Colonic mucosa (tissue), 4 donors: Measurements from ENCODE around the gene TMEM106C. TPM values are rescaled to one million over a fixed set of nuclear protein-coding genes. Genes with fewer than 3 reads are reported as not detected.

Experiments used
- DNase-seq: peaks from one replicate; pipeline ENCODE4 v3.0.0-alpha.2; 2020
- H3K27ac ChIP-seq: fragments of 200-600 bp; one replicate; pipeline ENCODE4 v1.8.0; 2021
- H3K27me3 ChIP-seq: fragments of 200-600 bp; one replicate; pipeline ENCODE4 v1.8.0; 2021
- H3K36me3 ChIP-seq: fragments of 200-600 bp; one replicate; pipeline ENCODE4 v1.8.0; 2021
- H3K4me1 ChIP-seq: fragments of 200-600 bp; one replicate; pipeline ENCODE4 v1.8.0; 2021; ENCODE audit warnings: mild to moderate bottlenecking
- H3K4me3 ChIP-seq: fragments of 200-600 bp; one replicate; pipeline ENCODE4 v1.8.0; 2021
- H3K9ac ChIP-seq, 2 donors: one replicate each; pipeline ENCODE4 v1.7.0; 2013; ENCODE audit warnings: control low read depth in 2 of 2, low read depth in 2 of 2, low read length in 2 of 2
- H3K9me3 ChIP-seq: fragments of 200-600 bp; one replicate; pipeline ENCODE4 v1.8.0; 2021
- CTCF ChIP-seq: fragments of 200-600 bp; IDR thresholded peaks from one replicate; pipeline ENCODE4 v1.8.0; 2022; ENCODE audit warnings: antibody characterized with exemption, mild to moderate bottlenecking
- intact Hi-C: fragments of 100-400 bp; cut with DNase I; formaldehyde crosslinking; loops from one replicate; pipeline ENCODE4 v1.14.1; 2022
- total RNA-seq, 2 donors: library from RNA; stranded (reverse); fragmentation: NEBNext Ultra II Directional in 1 of 2; extraction: Animal tissue kit (Norgen Biotek cat#: 25700) in 1 of 2; gene quantifications; one replicate each; pipeline ENCODE4 v1.2.1, GENCODE V29; 2021
- donor health status: healthy.
- donor health status: DM: no; HTN: no; CAD: no.
- donor health status: DM: no; HTN: no; CAD: no.

TMEM106C gene
- total RNA-seq, 2 donors from 2014 or later, result 187 to 258 TPM

- peaks cover 28% of the 10 kb centered on the region for H3K4me1 ChIP-seq
- TF ChIP-seq CTCF, result no peak
- H3K27me3 ChIP-seq, result peaks cover 46% of the 10 kb centered on the region
These were observed 36.4 kb downstream of the TMEM106C start for GRCh38 chr12:47999816-48000215.

GRCh38 chr12:48000878-48001504 lies 37.6 kb downstream of the TMEM106C start:
- no peak for DNase-seq
- no peak overlapping the region for H3K27ac ChIP-seq
- intact Hi-C loops, result no loop called here
- H3K4me3 ChIP-seq, result peak overlapping the region; percentile 33
- no peak for TF ChIP-seq CTCF
- no peaks in the 10 kb centered on the region for H3K36me3 ChIP-seq
- no peaks in the 10 kb centered on the region for H3K9me3 ChIP-seq
- peak overlapping the region in 1 of 2 donors; percentile 12 for H3K9ac ChIP-seq
- peaks cover 58% of the 10 kb centered on the region for H3K27me3 ChIP-seq
- H3K4me1 ChIP-seq, result peaks cover 28% of the 10 kb centered on the region

More at GRCh38 chr12:47999816-48000215, 36.4 kb downstream of the TMEM106C start:
- no peak for DNase-seq
- Histone ChIP-seq H3K9me3 (no peaks in the 10 kb centered on the region), H3K36me3 (no peaks in the 10 kb centered on the region), H3K4me3 (no peak overlapping the region), H3K27ac (no peak overlapping the region), H3K9ac (no peak overlapping the region)
- intact Hi-C loops, result no loop called here

DNA sequence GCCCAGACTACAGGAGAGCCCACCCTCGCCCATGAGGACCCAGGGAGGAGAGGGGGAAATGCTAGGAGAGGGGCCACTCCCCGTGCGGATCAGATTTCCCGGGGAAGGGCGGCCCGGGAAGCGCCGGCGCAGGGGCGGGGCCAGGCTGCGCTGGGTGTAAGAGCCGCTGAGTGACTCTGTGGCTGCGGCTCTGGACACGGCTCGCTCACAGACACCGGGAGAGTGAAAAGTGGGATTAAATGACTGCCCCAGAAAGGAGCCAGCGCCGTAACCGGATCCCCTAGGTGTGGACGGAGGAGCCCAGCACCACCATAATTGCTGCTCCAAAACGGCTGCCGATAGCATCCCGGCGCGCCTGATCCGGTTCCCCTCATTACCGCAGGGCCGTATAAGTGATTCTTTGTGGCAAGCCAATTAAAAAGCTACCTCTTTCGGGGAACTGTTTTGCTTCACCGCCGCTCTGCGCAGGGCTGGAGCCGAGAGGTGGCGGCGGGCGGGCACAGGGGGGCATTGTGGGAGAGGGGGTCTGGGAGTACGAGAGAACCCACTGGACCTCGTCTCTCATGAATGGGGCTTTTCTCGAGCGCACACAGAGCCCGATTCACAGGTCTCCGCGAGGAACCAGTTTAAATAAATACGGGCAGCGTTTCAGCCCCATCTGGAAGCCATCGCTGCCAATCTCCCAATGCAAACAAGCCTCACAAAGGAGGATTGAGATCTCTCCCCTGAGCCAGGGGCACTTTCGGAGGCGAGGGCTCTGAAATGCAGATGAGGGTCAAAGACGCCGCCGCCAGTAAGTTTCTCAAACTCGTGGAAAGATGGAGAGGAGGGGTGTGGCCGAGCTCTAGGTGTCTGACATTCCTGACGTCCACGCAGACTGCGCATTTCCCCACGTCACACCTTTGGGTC lies 38.4 kb downstream of the TMEM106C start:
- Histone ChIP-seq H3K9ac (peak overlapping the region; percentile 12 to 24), H3K27me3 (peaks cover 60% of the 10 kb centered on the region), H3K27ac (no peak overlapping the region), H3K9me3 (no peaks in the 10 kb centered on the region), H3K4me3 (peak overlapping the region; percentile 33), H3K36me3 (no peaks in the 10 kb centered on the region), H3K4me1 (peaks cover 28% of the 10 kb centered on the region)
- TF ChIP-seq CTCF, result no peak
- intact Hi-C loops, result no loop called here
- peak; percentile 69 for DNase-seq

DNA sequence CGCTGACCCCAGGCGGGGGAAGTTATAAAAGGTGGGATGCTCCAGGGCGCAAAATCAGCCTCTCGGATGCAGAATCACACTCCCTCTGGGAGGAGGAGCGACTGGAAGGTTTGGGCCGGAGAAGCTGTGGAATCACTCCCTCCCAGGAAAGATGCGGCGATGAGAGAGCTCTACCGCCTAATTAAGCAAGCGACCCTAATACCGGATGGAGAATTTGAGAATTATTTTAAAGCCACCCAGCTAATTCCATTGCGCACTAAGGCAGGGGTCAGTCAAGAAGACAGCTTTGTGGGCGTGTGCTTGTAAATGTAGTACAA lies 39.0 kb downstream of the TMEM106C start:
- Histone ChIP-seq H3K36me3 (no peaks in the 10 kb centered on the region), H3K4me1 (peaks cover 28% of the 10 kb centered on the region), H3K27me3 (peaks cover 60% of the 10 kb centered on the region), H3K9ac (peak overlapping the region in 1 of 2 donors; percentile 24), H3K4me3 (no peak overlapping the region), H3K9me3 (no peaks in the 10 kb centered on the region), H3K27ac (no peak overlapping the region)
- no peak for DNase-seq
- intact Hi-C loops, result no loop called here
- no peak for TF ChIP-seq CTCF

GRCh38 chr12:48002773-48003218 lies 39.4 kb downstream of the TMEM106C start:
- TF ChIP-seq CTCF, result no peak
- Histone ChIP-seq H3K27me3 (peaks cover 60% of the 10 kb centered on the region), H3K9ac (no peak overlapping the region), H3K9me3 (no peaks in the 10 kb centered on the region), H3K4me1 (peaks cover 28% of the 10 kb centered on the region), H3K36me3 (no peaks in the 10 kb centered on the region), H3K27ac (no peak overlapping the region), H3K4me3 (no peak overlapping the region)
- intact Hi-C loops, result no loop called here
- no peak for DNase-seq
